HG03095 (cell line): ENCODE results near the gene YARS1.

Source experiments
- ATAC-seq: cut with Tn5 transposase; IDR thresholded peaks from one replicate; pipeline ENCODE4 v1.9.1; 2021; ENCODE audit warnings: moderate library complexity; ENCODE audit not compliant: unreplicated experiment

Gene YARS1

GRCh38 chr1:32766328-32766972 is 50.7 kb downstream of the YARS1 start:
- ATAC-seq = no peak

- no peak for ATAC-seq
These were observed 51.4 kb downstream of the YARS1 start for GRCh38 chr1:32765570-32766327.

GRCh38 chr1:32764826-32765569 is 52.2 kb downstream of the YARS1 start:
- ATAC-seq = no peak

GRCh38 chr1:32763221-32763620 is 53.9 kb downstream of the YARS1 start:
- ATAC-seq = no peak

- no peak for ATAC-seq
These were observed 55.2 kb downstream of the YARS1 start for GRCh38 chr1:32761936-32762335.

GRCh38 chr1:32761253-32761877 is 55.8 kb downstream of the YARS1 start:
- no peak for ATAC-seq

- no peak for ATAC-seq
These were observed 57.0 kb downstream of the YARS1 start for GRCh38 chr1:32759997-32760623.

- no peak for ATAC-seq
These were observed 57.6 kb downstream of the YARS1 start for GRCh38 chr1:32759521-32759981.

GRCh38 chr1:32758795-32759430 is 58.2 kb downstream of the YARS1 start:
- ATAC-seq = no peak

- no peak for ATAC-seq
These were observed 58.9 kb downstream of the YARS1 start for GRCh38 chr1:32758177-32758794.

- ATAC-seq = no peak
These were observed 59.8 kb downstream of the YARS1 start for GRCh38 chr1:32757213-32757895.

- ATAC-seq = no peak
These were observed 61.4 kb downstream of the YARS1 start for GRCh38 chr1:32755810-32756159.

GRCh38 chr1:32755098-32755809 is 61.9 kb downstream of the YARS1 start:
- ATAC-seq = no peak

GRCh38 chr1:32754317-32755097 is 62.7 kb downstream of the YARS1 start:
- ATAC-seq = no peak

- ATAC-seq = no peak
These were observed 63.4 kb downstream of the YARS1 start for GRCh38 chr1:32753532-32754316.

GRCh38 chr1:32749771-32750170 is 67.4 kb downstream of the YARS1 start:
- ATAC-seq = no peak

GRCh38 chr1:32749332-32749731 is 67.8 kb downstream of the YARS1 start:
- no peak for ATAC-seq
